ENCODE data around the gene SGF29.
"Not testable (repeated sequence)": the region's sequence is repeated elsewhere in the genome, so short reads cannot be mapped to it uniquely, and the experiment has no call there.

The SGF29 gene

GRCh38 chr16:28532940-28533647, 20.6 kb upstream of the SGF29 start:
- no peak for DNase-seq

- DNase-seq: peak in 1 of 51 donors; percentile 25
Measured at GRCh38 chr16:28534542-28535373, 19.0 kb upstream of the SGF29 start.

- no peak for DNase-seq
Measured at GRCh38 chr16:28537076-28537475, 16.6 kb upstream of the SGF29 start.

GRCh38 chr16:28537964-28538732, 15.6 kb upstream of the SGF29 start:
- peak in 1 of 51 donors; percentile 23 for DNase-seq

- peak in 46 of 51 donors; percentile 10 to 87 (median 49) for DNase-seq
Measured at GRCh38 chr16:28538733-28539596, 14.8 kb upstream of the SGF29 start, which contains the start of gene NUPR1. NUPR1 (minus strand) TSS chr16:28538974; CDS start chr16:28538907, 67 bp downstream.

GRCh38 chr16:28540346-28540745, 13.4 kb upstream of the SGF29 start:
- DNase-seq: no peak

GRCh38 chr16:28542646-28543045, 11.1 kb upstream of the SGF29 start:
- DNase-seq: no peak

- DNase-seq: peak in 9 of 51 donors; percentile 2 to 32 (median 10)
Measured at GRCh38 chr16:28543072-28543471, 10.6 kb upstream of the SGF29 start.

GRCh38 chr16:28544998-28545397, 8.7 kb upstream of the SGF29 start:
- no peak for DNase-seq

GRCh38 chr16:28545964-28546363, 7.8 kb upstream of the SGF29 start:
- DNase-seq: not testable (repeated sequence)

GRCh38 chr16:28546626-28547025, 7.1 kb upstream of the SGF29 start:
- DNase-seq: no peak

GRCh38 chr16:28548306-28548802, 5.4 kb upstream of the SGF29 start:
- no peak for DNase-seq

- no peak for DNase-seq
Measured at GRCh38 chr16:28549301-28549899, 4.3 kb upstream of the SGF29 start.

- peak in 1 of 51 donors; percentile 44 for DNase-seq
Measured at GRCh38 chr16:28554634-28555423, 1.1 kb downstream of the SGF29 start.

GRCh38 chr16:28555561-28555960, 1.8 kb downstream of the SGF29 start:
- DNase-seq: no peak

GRCh38 chr16:28556914-28557320, 3.2 kb downstream of the SGF29 start:
- DNase-seq: no peak

GRCh38 chr16:28558456-28558855, 4.7 kb downstream of the SGF29 start:
- no peak for DNase-seq

GRCh38 chr16:28561557-28562187, 8.0 kb downstream of the SGF29 start:
- DNase-seq: no peak

GRCh38 chr16:28562199-28562598, 8.5 kb downstream of the SGF29 start:
- DNase-seq: no peak

Measured in hypothalamus (tissue), 51 donors.